Natural killer cell (primary cell): ENCODE results near the gene ARHGAP44. TPM values are rescaled to one million over a fixed set of nuclear protein-coding genes. Genes with fewer than 3 reads are reported as not detected.

ENCODE experiments used
- ATAC-seq, 3 donors: fragments of 150-1000 bp in 2 of 3; fragments of 200-7000 bp in 1 of 3; cut with Tn5 transposase; 1 replicate in 1 of 3; 2 replicates in 2 of 3; pipeline ENCODE4 v1.10.0; 2021; ENCODE audit warnings: mild to moderate bottlenecking in 2 of 3, moderate library complexity in 2 of 3
- DNase-seq, 2 donors: peaks; one replicate each; pipeline versions ENCODE4 v3.0.0 to v3.0.0-alpha.2; 2013 to 2021; ENCODE audit warnings: mixed read lengths in 1 of 2
- H3K27ac ChIP-seq: one replicate; pipeline ENCODE4 v1.5.1; 2013; ENCODE audit warnings: mild to moderate bottlenecking, low read length
- H3K27me3 ChIP-seq: one replicate; pipeline ENCODE4 v1.6.1; 2013; ENCODE audit warnings: low read length; ENCODE audit not compliant: control insufficient read depth, insufficient read depth
- H3K36me3 ChIP-seq: one replicate; pipeline ENCODE4 v1.6.1; 2013; ENCODE audit warnings: low read length; ENCODE audit not compliant: control insufficient read depth, insufficient read depth
- H3K4me1 ChIP-seq: one replicate; pipeline ENCODE4 v1.6.1; 2013; ENCODE audit warnings: low read length; ENCODE audit not compliant: control insufficient read depth, insufficient read depth
- H3K4me3 ChIP-seq: one replicate; pipeline ENCODE4 v1.5.1; 2013; ENCODE audit warnings: low read length
- H3K9me3 ChIP-seq: one replicate; pipeline ENCODE4 v1.6.1; 2013; ENCODE audit warnings: low read length; ENCODE audit not compliant: control insufficient read depth, insufficient read depth
- H3K27ac Mint-ChIP-seq, 2 donors: one replicate each; pipeline ENCODE4 v1.8.0; 2022; ENCODE audit warnings: mild to moderate bottlenecking in 2 of 2, mixed read lengths in 2 of 2, moderate library complexity in 1 of 2
- H3K27me3 Mint-ChIP-seq, 2 donors: one replicate each; pipeline ENCODE4 v1.8.0; 2022; ENCODE audit warnings: low read depth in 2 of 2, mixed read lengths in 2 of 2
- H3K36me3 Mint-ChIP-seq: one replicate; pipeline ENCODE4 v1.8.0; 2022; ENCODE audit warnings: mixed read lengths
- H3K4me1 Mint-ChIP-seq, 2 donors: one replicate each; pipeline ENCODE4 v1.8.0; 2022; ENCODE audit warnings: mixed read lengths in 2 of 2
- H3K4me3 Mint-ChIP-seq: one replicate; pipeline ENCODE4 v1.8.0; 2022; ENCODE audit warnings: mild to moderate bottlenecking, moderate library complexity, mixed read lengths
- H3K9me3 Mint-ChIP-seq, 2 donors: one replicate each; pipeline ENCODE4 v1.8.0; 2022; ENCODE audit warnings: mixed read lengths in 2 of 2
- WGBS: methylation state at CpG from one replicate; pipeline ENCODE4 v1.1.7; 2013; ENCODE audit warnings: missing lambda C conversion rate; ENCODE audit not compliant: insufficient coverage; 5-methylcytosine and 5-hydroxymethylcytosine counted together
- intact Hi-C: fragments of 100-400 bp; cut with micrococcal nuclease; formaldehyde crosslinking; loops from one replicate; pipeline ENCODE4 v1.14.2; 2022
- total RNA-seq, 4 donors: library from RNA; stranded (reverse); fragments of 120-200 nt in 1 of 4; gene quantifications; one replicate each; pipeline versions ENCODE4 v1.2.3 to v1.2.4, GENCODE V29; 2013 to 2022
- TF ChIP-seq, protein P1 (sequence below): fragments of 200-600 bp; IDR thresholded peaks from one replicate; pipeline ENCODE4 v1.8.0; 2022; ENCODE audit warnings: antibody characterized with exemption

The ARHGAP44 gene
- total RNA-seq, 3 donors from 2014 or later (not counting 1 experiment from before 2014, with no cell fraction given) = not detected

DNA sequence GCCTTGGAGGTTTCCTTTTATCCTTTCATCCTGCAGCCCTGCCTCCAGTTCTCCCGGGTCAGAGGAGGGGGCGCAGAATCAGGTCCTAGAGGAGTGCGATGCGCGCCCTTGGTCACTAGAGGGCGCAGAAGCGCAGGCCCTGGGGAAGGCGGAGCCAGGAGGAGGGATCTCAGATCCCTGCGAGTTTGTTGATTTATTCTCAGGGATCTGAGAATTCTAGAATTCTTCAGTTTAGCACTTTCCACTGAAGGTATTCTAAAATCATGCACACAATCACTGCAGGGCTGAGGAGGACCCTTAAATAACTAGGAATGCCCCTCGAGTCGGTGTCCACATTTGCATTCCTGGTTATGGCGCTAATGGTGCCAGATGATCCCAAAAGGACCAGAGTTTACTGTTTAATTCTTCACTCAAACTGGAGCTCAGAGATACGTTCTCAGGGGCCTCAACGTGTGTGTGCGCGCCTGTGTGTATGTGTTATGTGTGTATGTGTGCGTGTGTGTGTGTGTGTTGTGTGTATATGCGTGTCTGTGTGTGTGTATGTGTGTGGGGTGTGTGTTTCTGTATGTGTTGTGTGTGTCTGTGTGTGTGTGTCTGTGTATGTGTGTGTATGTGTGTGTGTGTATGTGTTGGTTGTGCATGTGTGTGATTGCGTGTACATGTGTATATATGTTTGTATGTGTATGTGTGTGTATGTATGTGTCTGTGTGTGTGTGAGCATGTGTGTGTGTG, 235.4 kb downstream of the ARHGAP44 start:
- no peaks in the 10 kb centered on the region for H3K9me3 Mint-ChIP-seq
- H3K36me3 Mint-ChIP-seq = no peaks in the 10 kb centered on the region
- H3K9me3 ChIP-seq = no peaks in the 10 kb centered on the region
- H3K36me3 ChIP-seq = no peaks in the 10 kb centered on the region
- H3K4me1 Mint-ChIP-seq = peaks cover 4 to 7% of the 10 kb centered on the region in 2 donors
- TF ChIP-seq, protein P1, sequence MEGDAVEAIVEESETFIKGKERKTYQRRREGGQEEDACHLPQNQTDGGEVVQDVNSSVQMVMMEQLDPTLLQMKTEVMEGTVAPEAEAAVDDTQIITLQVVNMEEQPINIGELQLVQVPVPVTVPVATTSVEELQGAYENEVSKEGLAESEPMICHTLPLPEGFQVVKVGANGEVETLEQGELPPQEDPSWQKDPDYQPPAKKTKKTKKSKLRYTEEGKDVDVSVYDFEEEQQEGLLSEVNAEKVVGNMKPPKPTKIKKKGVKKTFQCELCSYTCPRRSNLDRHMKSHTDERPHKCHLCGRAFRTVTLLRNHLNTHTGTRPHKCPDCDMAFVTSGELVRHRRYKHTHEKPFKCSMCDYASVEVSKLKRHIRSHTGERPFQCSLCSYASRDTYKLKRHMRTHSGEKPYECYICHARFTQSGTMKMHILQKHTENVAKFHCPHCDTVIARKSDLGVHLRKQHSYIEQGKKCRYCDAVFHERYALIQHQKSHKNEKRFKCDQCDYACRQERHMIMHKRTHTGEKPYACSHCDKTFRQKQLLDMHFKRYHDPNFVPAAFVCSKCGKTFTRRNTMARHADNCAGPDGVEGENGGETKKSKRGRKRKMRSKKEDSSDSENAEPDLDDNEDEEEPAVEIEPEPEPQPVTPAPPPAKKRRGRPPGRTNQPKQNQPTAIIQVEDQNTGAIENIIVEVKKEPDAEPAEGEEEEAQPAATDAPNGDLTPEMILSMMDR = peak; percentile 93
- no peak overlapping the region for H3K27ac Mint-ChIP-seq
- H3K27ac ChIP-seq = no peak overlapping the region
- ATAC-seq (peak; percentile 93 to 100 (median 100)), DNase-seq (peak; percentile 51 to 83)
- H3K27me3 ChIP-seq = no peaks in the 10 kb centered on the region
- no peak overlapping the region for H3K4me3 ChIP-seq
- intact Hi-C loops = no loop called here
- 36% methylated on average over 19 of the region's 19 CpGs for WGBS
- H3K4me1 ChIP-seq = peaks cover 7% of the 10 kb centered on the region
- H3K4me3 Mint-ChIP-seq = no peak overlapping the region
- H3K27me3 Mint-ChIP-seq = peaks cover 0 to 5% of the 10 kb centered on the region in 2 donors

DNA sequence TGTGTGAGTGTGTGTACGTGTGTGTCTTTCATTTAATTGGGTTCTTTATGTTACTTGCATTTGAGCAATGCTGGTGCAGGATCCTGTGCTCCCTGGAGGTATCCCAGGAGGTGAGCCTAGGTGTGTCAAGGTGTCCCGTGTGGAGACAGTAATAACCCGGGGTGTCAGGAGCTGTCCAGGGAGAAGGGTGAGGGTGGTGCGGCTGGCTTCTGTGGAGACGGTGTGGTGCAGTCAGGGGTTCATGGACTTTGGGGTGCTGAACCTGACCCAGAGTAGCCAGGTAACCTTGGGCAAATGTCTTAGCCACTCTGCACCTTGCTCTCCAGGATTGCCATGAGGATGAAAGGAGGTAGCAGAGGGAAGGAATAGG, 235.9 kb downstream of the ARHGAP44 start:
- Histone ChIP-seq H3K4me3 (no peak overlapping the region), H3K36me3 (no peaks in the 10 kb centered on the region), H3K27me3 (no peaks in the 10 kb centered on the region), H3K4me1 (peaks cover 7% of the 10 kb centered on the region), H3K27ac (no peak overlapping the region), H3K9me3 (no peaks in the 10 kb centered on the region)
- TF ChIP-seq, protein P1 = no peak
- no peak for DNase-seq
- H3K4me1 Mint-ChIP-seq = peaks cover 4 to 7% of the 10 kb centered on the region in 2 donors
- 74% methylated on average over 5 of the region's 5 CpGs for WGBS
- intact Hi-C loops = no loop called here
- no peak overlapping the region for H3K27ac Mint-ChIP-seq
- no peaks in the 10 kb centered on the region for H3K36me3 Mint-ChIP-seq
- H3K9me3 Mint-ChIP-seq = no peaks in the 10 kb centered on the region
- no peak for ATAC-seq
- H3K27me3 Mint-ChIP-seq = peaks cover 3 to 5% of the 10 kb centered on the region in 2 donors
- H3K4me3 Mint-ChIP-seq = no peak overlapping the region

DNA sequence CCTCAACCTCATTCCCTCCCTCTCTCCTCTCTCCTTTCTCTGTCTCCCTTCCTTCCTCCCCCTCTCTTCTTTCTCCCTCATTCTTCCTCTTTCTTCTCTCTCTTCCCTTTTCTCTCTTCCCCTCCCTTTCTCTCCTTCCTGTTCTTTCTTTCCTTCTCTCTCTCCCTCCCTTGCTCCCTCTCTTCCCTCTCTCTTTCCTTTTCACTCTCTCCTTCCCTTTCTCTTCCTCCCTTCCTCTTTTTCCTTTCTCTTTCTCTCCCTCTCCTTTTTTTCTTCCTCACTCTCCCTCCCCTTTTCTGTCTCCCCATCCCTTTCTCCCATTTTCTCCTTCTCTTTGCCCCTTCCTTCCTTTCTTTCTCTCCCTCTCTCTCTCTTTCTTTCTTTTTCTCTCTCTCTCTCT, 236.4 kb downstream of the ARHGAP44 start:
- TF ChIP-seq, protein P1 = no peak
- Mint-ChIP-seq H3K27ac (no peak overlapping the region), H3K36me3 (no peaks in the 10 kb centered on the region), H3K4me3 (no peak overlapping the region), H3K9me3 (no peaks in the 10 kb centered on the region), H3K27me3 (peaks cover 7 to 8% of the 10 kb centered on the region in 2 donors), H3K4me1 (peaks cover 4 to 7% of the 10 kb centered on the region in 2 donors)
- H3K4me1 ChIP-seq = peaks cover 7% of the 10 kb centered on the region
- DNase-seq (no peak), ATAC-seq (no peak)
- H3K4me3 ChIP-seq = no peak overlapping the region
- intact Hi-C loops = no loop called here
- H3K36me3 ChIP-seq = no peaks in the 10 kb centered on the region
- no peaks in the 10 kb centered on the region for H3K9me3 ChIP-seq
- H3K27me3 ChIP-seq = no peaks in the 10 kb centered on the region
- H3K27ac ChIP-seq = no peak overlapping the region

DNA sequence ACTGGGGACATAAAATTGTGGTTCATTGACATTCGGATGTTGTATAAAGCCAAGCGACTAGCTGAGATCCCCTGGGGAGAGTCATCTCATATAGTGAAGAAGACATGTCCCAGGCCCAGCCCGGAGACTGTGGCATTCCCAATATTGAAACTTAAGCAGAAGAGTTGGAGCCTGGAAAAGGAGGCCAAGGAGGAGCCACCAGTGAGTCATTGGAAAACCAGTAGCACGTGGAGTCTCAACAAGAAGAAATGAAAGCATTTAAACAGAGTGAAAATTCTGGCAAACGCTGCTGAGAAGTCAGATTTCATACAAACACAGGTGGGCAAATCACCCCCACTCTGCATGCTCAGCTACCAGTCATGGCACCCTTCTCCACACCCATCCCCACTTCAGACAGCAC, 237.9 kb downstream of the ARHGAP44 start:
- no peaks in the 10 kb centered on the region for H3K36me3 Mint-ChIP-seq
- H3K4me3 Mint-ChIP-seq = no peak overlapping the region
- no peak overlapping the region for H3K27ac Mint-ChIP-seq
- DNase-seq (no peak), ATAC-seq (no peak)
- no peaks in the 10 kb centered on the region for H3K36me3 ChIP-seq
- H3K4me3 ChIP-seq = no peak overlapping the region
- intact Hi-C loops = no loop called here
- WGBS = 93% methylated on average over 5 of the region's 5 CpGs
- peaks cover 10% of the 10 kb centered on the region for H3K4me1 ChIP-seq
- no peaks in the 10 kb centered on the region for H3K9me3 ChIP-seq
- peaks cover 7 to 8% of the 10 kb centered on the region in 2 donors for H3K27me3 Mint-ChIP-seq
- TF ChIP-seq, protein P1 = no peak
- no peak overlapping the region for H3K27ac ChIP-seq
- no peaks in the 10 kb centered on the region for H3K27me3 ChIP-seq
- peaks cover 4 to 18% of the 10 kb centered on the region in 2 donors for H3K4me1 Mint-ChIP-seq
- no peaks in the 10 kb centered on the region for H3K9me3 Mint-ChIP-seq
